ENCODE measurements around the gene OTUD6A. TPM values are rescaled to one million over a fixed set of nuclear protein-coding genes. Genes with fewer than 3 reads are reported as not detected.

Gene OTUD6A
- total RNA-seq, 2 experiments from 2014 or later: not detected

- Histone ChIP-seq H3K4me3 (ENCODE audit: low read length) (no peak overlapping the region), H3K36me3 (ENCODE audit: insufficient read depth, low read length) (no peaks in the 10 kb centered on the region), H3K4me1 (ENCODE audit: insufficient read depth, low read length) (no peaks in the 10 kb centered on the region), H3K27ac (ENCODE audit: low read depth in 1 of 2, low read length in 2 of 2) (no peak overlapping the region), H3K27me3 (ENCODE audit: control insufficient read depth in 1 of 2, insufficient read depth in 2 of 2, low read length in 2 of 2) (no peaks in the 10 kb centered on the region), H3K9me3 (ENCODE audit: control insufficient read depth in 1 of 2, insufficient read depth in 1 of 2, low read length in 2 of 2) (no peaks in the 10 kb centered on the region)
- intact Hi-C loops (cut with DNase I, micrococcal nuclease): no loop called here
- H3K27me3 Mint-ChIP-seq: peaks cover 14% of the 10 kb centered on the region
- POLR2A ChIA-PET: no interaction called here
- CTCF ChIA-PET: no interaction called here
- no peak overlapping the region for H3K27ac Mint-ChIP-seq
- no peaks in the 10 kb centered on the region for H3K9me3 Mint-ChIP-seq
- DNase-seq (no peak), ATAC-seq (ENCODE audit: poor library complexity) (no peak)
- no peak for TF ChIP-seq CTCF (IDR thresholded peaks at IDR 0.05)
- H3K4me1 Mint-ChIP-seq (ENCODE audit: low read depth): no peaks in the 10 kb centered on the region
- H3K4me3 Mint-ChIP-seq: no peak overlapping the region
- H3K36me3 Mint-ChIP-seq (ENCODE audit: low read depth): no peaks in the 10 kb centered on the region
Observed at GRCh38 chrX:70054391-70054790, 7.9 kb upstream of the OTUD6A start.

GRCh38 chrX:70062961-70063550, 799 bp downstream of the OTUD6A start:
- intact Hi-C loops (cut with DNase I, micrococcal nuclease): no loop called here
- no peak for ATAC-seq (ENCODE audit: poor library complexity)
- H3K9me3 Mint-ChIP-seq: no peaks in the 10 kb centered on the region
- no peaks in the 10 kb centered on the region for H3K36me3 Mint-ChIP-seq (ENCODE audit: low read depth)
- DNase-seq: no peak
- no peak overlapping the region for H3K4me3 Mint-ChIP-seq
- H3K27ac Mint-ChIP-seq: no peak overlapping the region
- H3K27me3 ChIP-seq (ENCODE audit: control insufficient read depth in 1 of 2, insufficient read depth in 2 of 2, low read length in 2 of 2): no peaks in the 10 kb centered on the region
- H3K9me3 ChIP-seq (ENCODE audit: control insufficient read depth in 1 of 2, insufficient read depth in 1 of 2, low read length in 2 of 2): peaks cover 0 to 11% of the 10 kb centered on the region in 2 experiments
- no peak overlapping the region for H3K4me3 ChIP-seq (ENCODE audit: low read length)
- no peak overlapping the region for H3K27ac ChIP-seq (ENCODE audit: low read depth in 1 of 2, low read length in 2 of 2)
- CTCF ChIA-PET: no interaction called here
- no peak for TF ChIP-seq CTCF (IDR thresholded peaks at IDR 0.05)
- no peaks in the 10 kb centered on the region for H3K4me1 Mint-ChIP-seq (ENCODE audit: low read depth)
- H3K4me1 ChIP-seq (ENCODE audit: insufficient read depth, low read length): no peaks in the 10 kb centered on the region
- no peaks in the 10 kb centered on the region for H3K36me3 ChIP-seq (ENCODE audit: insufficient read depth, low read length)
- H3K27me3 Mint-ChIP-seq: no peaks in the 10 kb centered on the region
- POLR2A ChIA-PET: no interaction called here

- Histone ChIP-seq H3K36me3 (ENCODE audit: insufficient read depth, low read length) (no peaks in the 10 kb centered on the region), H3K9me3 (ENCODE audit: control insufficient read depth in 1 of 2, insufficient read depth in 1 of 2, low read length in 2 of 2) (peaks cover 0 to 11% of the 10 kb centered on the region in 2 experiments), H3K27ac (ENCODE audit: low read depth in 1 of 2, low read length in 2 of 2) (no peak overlapping the region), H3K4me3 (ENCODE audit: low read length) (no peak overlapping the region), H3K4me1 (ENCODE audit: insufficient read depth, low read length) (no peaks in the 10 kb centered on the region), H3K27me3 (ENCODE audit: control insufficient read depth in 1 of 2, insufficient read depth in 2 of 2, low read length in 2 of 2) (no peaks in the 10 kb centered on the region)
- H3K27me3 Mint-ChIP-seq: no peaks in the 10 kb centered on the region
- no peak overlapping the region for H3K4me3 Mint-ChIP-seq
- no peak for DNase-seq
- intact Hi-C loops (cut with DNase I, micrococcal nuclease): no loop called here
- TF ChIP-seq CTCF (IDR thresholded peaks at IDR 0.05): no peak
- no peaks in the 10 kb centered on the region for H3K36me3 Mint-ChIP-seq (ENCODE audit: low read depth)
- ChIA-PET CTCF (no interaction called here), POLR2A (no interaction called here)
- H3K9me3 Mint-ChIP-seq: no peaks in the 10 kb centered on the region
- no peak overlapping the region for H3K27ac Mint-ChIP-seq
- ATAC-seq (ENCODE audit: poor library complexity): no peak
- no peaks in the 10 kb centered on the region for H3K4me1 Mint-ChIP-seq (ENCODE audit: low read depth)
Observed at GRCh38 chrX:70066646-70067045, 4.4 kb downstream of the OTUD6A start.

Data from CD4-positive, alpha-beta T cell (primary cell).